GM21526 (cell line): ENCODE results near the gene ZNF837.
"Not testable (repeated sequence)": the region's sequence is repeated elsewhere in the genome, so short reads cannot be mapped to it uniquely, and the experiment has no call there.

Experiments used
- ATAC-seq: cut with Tn5 transposase; IDR thresholded peaks from one replicate; pipeline ENCODE4 v1.9.1; 2021; ENCODE audit warnings: moderate library complexity; ENCODE audit not compliant: unreplicated experiment, low FRiP score

Gene ZNF837

GRCh38 chr19:58380662-58381459, at the start of gene ZNF837:
ZNF837 (minus strand) TSS chr19:58381030; CDS start chr19:58369332, 11,698 bp downstream.
- peak; percentile 71 for ATAC-seq

- no peak for ATAC-seq
These were observed 48.9 kb upstream of the ZNF837 start for GRCh38 chr19:58429745-58430144.

GRCh38 chr19:58428617-58429016, 47.8 kb upstream of the ZNF837 start:
- ATAC-seq: no peak

DNA sequence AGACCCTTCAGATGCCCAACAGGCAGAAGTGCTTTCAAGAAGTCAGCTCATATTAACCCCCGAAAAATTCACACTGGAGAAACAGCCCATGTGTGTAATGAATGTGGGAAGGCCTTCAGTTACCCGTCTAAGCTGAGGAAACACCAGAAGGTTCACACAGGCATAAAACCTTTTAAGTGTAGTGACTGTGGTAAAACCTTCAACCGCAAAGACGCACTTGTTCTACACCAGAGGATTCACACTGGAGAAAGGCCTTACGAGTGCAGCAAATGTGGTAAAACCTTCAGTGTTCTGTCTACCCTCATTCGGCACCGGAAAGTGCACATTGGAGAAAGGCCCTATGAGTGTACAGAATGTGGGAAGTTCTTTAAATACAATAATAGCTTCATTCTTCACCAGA, 36.2 kb upstream of the ZNF837 start:
- ATAC-seq: no peak

- no peak for ATAC-seq
These were observed 35.8 kb upstream of the ZNF837 start for GRCh38 chr19:58416604-58417003.

- ATAC-seq: peak; percentile 23
These were observed 28.4 kb upstream of the ZNF837 start for GRCh38 chr19:58409010-58409790.

GRCh38 chr19:58408152-58409009, 27.6 kb upstream of the ZNF837 start, which contains the start of gene ZNF584:
ZNF584 (plus strand) TSS chr19:58408649; CDS start chr19:58409148, 499 bp downstream.
- ATAC-seq: peak; percentile 91

- no peak for ATAC-seq
These were observed 26.9 kb upstream of the ZNF837 start for GRCh38 chr19:58407658-58408151.

GRCh38 chr19:58406818-58407657, 26.2 kb upstream of the ZNF837 start:
- ATAC-seq: no peak

GRCh38 chr19:58403920-58404478, 23.2 kb upstream of the ZNF837 start:
- not testable (repeated sequence) for ATAC-seq

- ATAC-seq: no peak
These were observed 21.1 kb upstream of the ZNF837 start for GRCh38 chr19:58401840-58402421.

GRCh38 chr19:58400916-58401839, 20.3 kb upstream of the ZNF837 start:
- ATAC-seq: peak; percentile 92

- no peak for ATAC-seq
These were observed 19.6 kb upstream of the ZNF837 start for GRCh38 chr19:58400316-58400915.

DNA sequence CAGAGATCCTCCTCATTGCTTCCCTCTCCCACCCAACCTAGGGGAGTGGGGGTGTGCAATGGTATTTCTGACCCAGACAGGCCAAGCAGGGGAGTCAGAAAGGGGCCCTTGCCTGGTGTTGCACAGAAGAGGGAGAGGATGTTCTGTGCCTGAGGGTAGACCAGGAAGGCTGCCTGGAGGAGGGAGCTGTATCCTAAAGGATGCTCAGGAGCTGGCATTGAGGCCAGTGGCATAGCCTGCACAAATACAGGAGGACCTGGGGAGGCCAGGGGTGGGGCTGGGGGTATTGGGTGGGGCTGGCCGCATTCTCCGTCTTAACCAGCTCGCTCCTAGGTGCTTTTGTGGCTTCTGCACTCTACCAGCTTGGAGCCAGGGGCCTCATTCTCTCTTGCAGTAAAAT, 19.1 kb upstream of the ZNF837 start:
- ATAC-seq: no peak

DNA sequence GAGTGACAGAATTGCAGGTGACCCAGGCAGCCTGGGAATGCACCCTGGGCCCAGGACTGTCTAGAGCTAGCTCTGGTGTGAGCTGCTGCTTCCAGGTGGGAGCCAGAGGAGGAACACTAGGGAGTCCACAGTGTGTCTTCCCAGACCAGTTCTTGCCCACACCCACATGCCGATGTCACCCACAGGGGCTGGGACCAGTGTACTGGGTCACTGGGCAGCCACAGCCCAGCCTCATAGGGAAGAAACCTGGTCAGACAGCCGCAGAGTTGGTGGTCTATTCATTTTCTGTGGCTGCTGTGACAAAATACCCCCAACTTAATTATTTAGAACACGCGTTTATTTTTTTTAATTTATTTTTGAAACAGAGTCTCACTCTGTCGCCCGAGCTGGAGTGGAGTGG, 17.7 kb upstream of the ZNF837 start:
- no peak for ATAC-seq

DNA sequence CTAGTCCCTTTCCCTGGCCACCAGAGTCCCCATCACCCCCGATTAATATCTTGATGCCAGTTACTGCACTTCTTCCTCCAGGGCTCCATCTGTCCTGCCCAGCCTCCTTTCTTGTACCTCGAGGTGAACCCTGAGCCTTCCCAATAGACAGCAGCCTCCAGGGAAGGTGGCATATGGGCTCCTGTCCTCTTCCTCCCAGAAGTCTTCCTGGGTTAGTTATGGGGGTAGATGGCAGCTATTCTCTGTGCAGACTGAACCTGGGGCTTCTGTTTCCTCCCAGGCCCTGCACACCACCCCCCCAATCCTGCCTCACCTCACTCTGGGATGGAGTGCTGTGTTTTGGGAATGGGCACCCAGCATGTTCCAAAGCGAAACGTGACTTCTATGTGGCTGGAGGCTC, 17.3 kb upstream of the ZNF837 start:
- ATAC-seq: no peak

DNA sequence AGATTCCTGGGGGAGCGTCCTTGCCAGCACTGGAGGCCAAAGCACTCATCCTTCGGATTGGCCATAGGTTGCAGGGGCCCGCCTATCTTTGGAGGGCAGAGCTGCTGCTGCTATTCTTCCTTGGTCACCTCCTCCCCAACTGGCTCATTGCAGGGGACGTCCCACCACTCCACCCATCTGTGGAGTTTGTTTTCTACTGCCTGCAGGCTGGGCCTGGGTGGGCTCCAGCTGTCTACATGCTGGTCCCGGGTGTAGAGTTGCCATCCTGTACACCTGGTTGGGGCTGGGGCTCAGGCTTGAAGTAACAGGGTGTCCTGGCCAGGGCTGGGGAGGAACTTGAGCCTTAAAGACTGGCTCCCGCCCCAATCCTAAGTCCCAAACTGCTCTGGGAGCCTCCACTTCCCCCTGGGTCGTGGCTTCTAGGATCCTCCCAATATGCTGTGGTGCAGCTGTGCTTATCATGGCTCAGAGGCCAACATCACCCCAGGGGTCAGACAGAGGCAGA, 16.8 kb upstream of the ZNF837 start:
- no peak for ATAC-seq
